ENCODE results near the gene EPS8L1.

The EPS8L1 gene

DNA sequence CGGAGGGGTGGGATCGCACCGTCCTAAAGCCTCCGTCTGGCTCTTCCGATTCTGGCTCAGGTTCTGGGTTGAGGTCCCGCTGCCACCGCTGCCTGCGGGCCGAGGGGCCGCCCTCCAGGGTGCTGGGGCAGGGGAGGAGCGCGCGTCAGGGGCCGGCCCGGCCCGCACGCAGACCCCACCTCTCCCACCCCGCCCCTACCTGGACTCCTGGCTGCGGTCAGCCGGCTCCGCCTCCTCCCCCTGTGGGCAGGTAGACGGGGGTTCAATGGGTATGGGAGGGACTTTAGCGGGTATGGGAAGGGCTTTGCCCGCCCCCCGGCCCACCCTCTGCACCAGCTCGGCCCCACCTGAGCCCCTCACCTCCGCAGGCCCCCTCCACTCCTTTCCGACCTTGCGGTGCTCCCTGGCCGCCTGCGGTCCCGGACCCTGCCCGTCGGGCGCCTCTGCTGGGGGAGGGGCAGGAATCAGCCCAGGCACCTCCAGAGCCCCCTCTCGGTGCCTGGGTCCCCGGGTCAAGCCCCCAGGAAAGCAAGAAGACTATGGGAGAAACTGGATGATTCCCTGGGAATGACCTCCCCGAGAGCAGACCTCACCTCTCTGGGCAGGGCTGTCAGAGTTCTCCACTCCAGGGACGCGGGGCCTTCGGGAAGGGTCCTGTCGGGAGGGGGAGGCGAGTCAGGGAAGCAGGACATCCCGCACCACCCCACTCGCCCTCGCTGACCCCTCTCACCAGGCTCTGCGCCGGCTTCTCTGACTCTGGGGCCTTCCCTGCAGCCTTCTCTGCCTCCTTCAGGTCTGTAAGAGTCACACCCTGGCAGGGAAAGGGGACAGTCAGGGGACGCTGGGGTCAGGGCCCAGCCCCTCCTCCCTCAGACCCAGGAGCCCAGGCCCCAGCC is 17.0 kb downstream of the EPS8L1 start:
- peaks cover 18% of the 10 kb centered on the region; the same call in 1 of the 2 replicates for H3K36me3 ChIP-seq (ENCODE audit: insufficient read depth, low read length)
- no peak overlapping the region for H3K4me3 ChIP-seq (ENCODE audit: low read depth, low read length, poor library complexity, severe bottlenecking)
- no peaks in the 10 kb centered on the region for H3K9me3 ChIP-seq (ENCODE audit: low read length)
- H3K4me1 ChIP-seq (ENCODE audit: insufficient read depth, low read length, severe bottlenecking): peaks cover under 1% of the 10 kb centered on the region
- no peak overlapping the region for H3K27ac ChIP-seq (ENCODE audit: low read depth, low read length, poor library complexity, severe bottlenecking)
- H3K9ac ChIP-seq (ENCODE audit: low read length): no peak overlapping the region
- H3K27me3 ChIP-seq (ENCODE audit: insufficient read depth, low read length): no peaks in the 10 kb centered on the region
- no peak overlapping the region for H2AFZ ChIP-seq (ENCODE audit: low read length)
- H3K9me2 ChIP-seq (ENCODE audit: low read depth, low read length): no peaks in the 10 kb centered on the region
- no peaks in the 10 kb centered on the region for H3F3A ChIP-seq (ENCODE audit: insufficient read depth, low read length)
- TF ChIP-seq EZH2 (IDR thresholded peaks at IDR 0.05; ENCODE audit: borderline replicate concordance, low read length): no peak
- TF ChIP-seq, protein P1, sequence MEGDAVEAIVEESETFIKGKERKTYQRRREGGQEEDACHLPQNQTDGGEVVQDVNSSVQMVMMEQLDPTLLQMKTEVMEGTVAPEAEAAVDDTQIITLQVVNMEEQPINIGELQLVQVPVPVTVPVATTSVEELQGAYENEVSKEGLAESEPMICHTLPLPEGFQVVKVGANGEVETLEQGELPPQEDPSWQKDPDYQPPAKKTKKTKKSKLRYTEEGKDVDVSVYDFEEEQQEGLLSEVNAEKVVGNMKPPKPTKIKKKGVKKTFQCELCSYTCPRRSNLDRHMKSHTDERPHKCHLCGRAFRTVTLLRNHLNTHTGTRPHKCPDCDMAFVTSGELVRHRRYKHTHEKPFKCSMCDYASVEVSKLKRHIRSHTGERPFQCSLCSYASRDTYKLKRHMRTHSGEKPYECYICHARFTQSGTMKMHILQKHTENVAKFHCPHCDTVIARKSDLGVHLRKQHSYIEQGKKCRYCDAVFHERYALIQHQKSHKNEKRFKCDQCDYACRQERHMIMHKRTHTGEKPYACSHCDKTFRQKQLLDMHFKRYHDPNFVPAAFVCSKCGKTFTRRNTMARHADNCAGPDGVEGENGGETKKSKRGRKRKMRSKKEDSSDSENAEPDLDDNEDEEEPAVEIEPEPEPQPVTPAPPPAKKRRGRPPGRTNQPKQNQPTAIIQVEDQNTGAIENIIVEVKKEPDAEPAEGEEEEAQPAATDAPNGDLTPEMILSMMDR (IDR thresholded peaks at IDR 0.05; ENCODE audit: low read length): no peak
- H4K20me1 ChIP-seq (ENCODE audit: insufficient read depth, low read length): no peaks in the 10 kb centered on the region
- no peak overlapping the region for H3K4me2 ChIP-seq (ENCODE audit: low read length)
- H3K79me2 ChIP-seq (ENCODE audit: insufficient read depth, low read length): no peaks in the 10 kb centered on the region

DNA sequence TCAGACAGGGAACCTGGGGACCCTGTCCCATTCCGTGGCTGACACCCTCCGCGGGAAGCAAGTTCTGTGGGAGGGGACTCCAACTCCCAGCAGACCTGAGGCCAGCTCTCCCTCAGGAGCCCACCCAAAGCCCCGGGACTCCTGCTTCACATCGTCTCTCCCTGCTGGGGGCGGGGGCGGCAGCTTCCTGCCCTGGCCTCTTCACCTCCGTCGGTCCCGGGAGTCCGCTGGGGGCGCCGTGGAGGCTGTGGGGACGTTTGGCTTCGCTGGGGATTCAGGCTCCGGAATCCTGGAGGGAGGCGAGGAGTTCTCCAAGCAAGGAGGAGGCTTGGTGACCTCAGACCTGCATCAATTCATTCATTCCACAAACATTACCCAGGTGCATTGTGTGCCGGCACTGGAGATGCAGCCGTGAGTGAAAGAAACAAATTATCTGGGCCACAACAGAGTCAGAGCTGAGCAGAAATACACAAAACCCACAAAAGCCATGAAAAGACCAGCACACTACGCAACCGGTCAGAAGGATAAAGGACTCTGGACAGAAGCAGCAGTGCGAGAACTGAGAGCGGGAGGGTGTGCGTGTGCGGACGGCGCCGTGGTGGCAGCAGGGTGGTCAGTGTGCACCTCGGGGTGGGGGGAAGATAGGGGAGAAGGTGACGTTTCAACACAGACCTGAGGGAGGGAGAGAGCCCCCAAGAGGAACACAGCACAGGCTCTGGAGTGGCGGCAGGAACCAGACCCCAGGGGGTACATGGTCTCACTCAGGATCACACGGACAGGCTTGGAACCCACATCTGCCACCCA is 19.0 kb downstream of the EPS8L1 start:
- Histone ChIP-seq H3F3A (ENCODE audit: insufficient read depth, low read length) (no peaks in the 10 kb centered on the region), H2AFZ (ENCODE audit: low read length) (no peak overlapping the region), H3K36me3 (ENCODE audit: insufficient read depth, low read length) (peaks cover 18% of the 10 kb centered on the region; the same call in 1 of the 2 replicates), H3K4me2 (ENCODE audit: low read length) (no peak overlapping the region), H3K79me2 (ENCODE audit: insufficient read depth, low read length) (no peaks in the 10 kb centered on the region), H3K4me1 (ENCODE audit: insufficient read depth, low read length, severe bottlenecking) (peaks cover 11% of the 10 kb centered on the region), H3K9me2 (ENCODE audit: low read depth, low read length) (no peaks in the 10 kb centered on the region), H3K4me3 (ENCODE audit: low read depth, low read length, poor library complexity, severe bottlenecking) (no peak overlapping the region), H4K20me1 (ENCODE audit: insufficient read depth, low read length) (no peaks in the 10 kb centered on the region), H3K9ac (ENCODE audit: low read length) (no peak overlapping the region), H3K27me3 (ENCODE audit: insufficient read depth, low read length) (no peaks in the 10 kb centered on the region), H3K27ac (ENCODE audit: low read depth, low read length, poor library complexity, severe bottlenecking) (no peak overlapping the region), H3K9me3 (ENCODE audit: low read length) (no peaks in the 10 kb centered on the region)
- TF ChIP-seq, protein P1 (IDR thresholded peaks at IDR 0.05; ENCODE audit: low read length): no peak
- TF ChIP-seq EZH2 (IDR thresholded peaks at IDR 0.05; ENCODE audit: borderline replicate concordance, low read length): no peak

DNA sequence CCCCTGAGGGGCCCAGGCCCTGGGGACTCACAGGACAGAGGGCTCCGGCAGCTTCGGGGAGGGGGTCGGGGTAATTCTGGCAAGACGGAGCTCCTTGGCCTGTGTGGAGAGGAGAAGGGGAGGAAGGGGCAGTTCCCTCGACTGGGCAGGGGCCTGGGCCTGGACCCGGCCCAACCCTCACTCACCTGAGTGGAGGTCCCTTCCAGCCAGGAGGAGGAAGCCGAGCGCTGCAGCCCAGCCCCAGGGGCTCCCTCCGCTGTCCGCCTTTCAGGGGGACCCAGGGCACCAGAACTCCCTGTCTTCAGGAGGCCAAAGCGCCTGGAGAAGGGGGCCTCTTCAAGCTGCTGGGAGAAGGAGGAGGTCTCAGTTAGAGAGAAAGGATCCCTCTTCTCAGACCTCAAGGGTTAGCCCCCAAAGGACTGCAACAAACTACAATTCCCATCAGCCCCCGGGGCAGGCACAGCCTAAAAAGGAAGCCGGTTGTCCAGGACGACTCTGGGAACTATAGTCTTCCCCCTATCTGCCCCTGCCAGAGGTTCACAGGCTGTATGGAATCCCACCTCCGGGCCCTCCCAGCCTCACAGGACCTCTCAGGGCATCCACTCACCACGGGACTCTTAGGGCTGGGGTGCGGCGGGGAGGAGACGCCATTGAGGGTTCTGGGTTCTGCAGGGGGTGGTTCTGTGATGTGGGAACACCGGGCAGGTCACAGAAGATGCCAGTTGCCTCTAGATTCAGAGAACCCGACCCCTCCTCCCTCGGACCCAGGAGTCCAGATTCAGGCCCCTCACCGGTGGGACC is 19.8 kb downstream of the EPS8L1 start:
- Histone ChIP-seq H3K79me2 (ENCODE audit: insufficient read depth, low read length) (no peaks in the 10 kb centered on the region), H3K4me3 (ENCODE audit: low read depth, low read length, poor library complexity, severe bottlenecking) (no peak overlapping the region), H3K9ac (ENCODE audit: low read length) (no peak overlapping the region), H3K4me2 (ENCODE audit: low read length) (no peak overlapping the region), H3K27ac (ENCODE audit: low read depth, low read length, poor library complexity, severe bottlenecking) (no peak overlapping the region), H3F3A (ENCODE audit: insufficient read depth, low read length) (no peaks in the 10 kb centered on the region), H3K36me3 (ENCODE audit: insufficient read depth, low read length) (peaks cover 18% of the 10 kb centered on the region; the same call in 1 of the 2 replicates), H2AFZ (ENCODE audit: low read length) (no peak overlapping the region), H3K4me1 (ENCODE audit: insufficient read depth, low read length, severe bottlenecking) (peaks cover 11% of the 10 kb centered on the region), H4K20me1 (ENCODE audit: insufficient read depth, low read length) (no peaks in the 10 kb centered on the region), H3K9me3 (ENCODE audit: low read length) (no peaks in the 10 kb centered on the region), H3K27me3 (ENCODE audit: insufficient read depth, low read length) (no peaks in the 10 kb centered on the region), H3K9me2 (ENCODE audit: low read depth, low read length) (no peaks in the 10 kb centered on the region)
- TF ChIP-seq, protein P1 (IDR thresholded peaks at IDR 0.05; ENCODE audit: low read length): no peak
- TF ChIP-seq EZH2 (IDR thresholded peaks at IDR 0.05; ENCODE audit: borderline replicate concordance, low read length): no peak
